ENCODE results near the gene SETD4. TPM values are rescaled to one million over a fixed set of nuclear protein-coding genes. Genes with fewer than 3 reads are reported as not detected.

Gene SETD4
- total and polyA plus RNA-seq, 2 of the 4 experiments (the other 2 are of a cell fraction): 9.5 to 11.4 TPM

- H3K27ac ChIP-seq (ENCODE audit: insufficient read depth, low read length): no peak overlapping the region
- H2BK15ac ChIP-seq (ENCODE audit: low read depth, low read length): no peak overlapping the region
- WGBS, 2 experiments (ENCODE audit: extremely low coverage in 2 of 2, insufficient read length in 1 of 2): no CpG with 5 or more reads among the region's 9 CpGs
- in situ Hi-C loops (cut with MboI; ENCODE audit: low sequenced_read_pairs): no loop called here
- H3K36me3 ChIP-seq (ENCODE audit: control insufficient read depth, insufficient read depth, low read length): no peaks in the 10 kb centered on the region
- H4K20me1 ChIP-seq (ENCODE audit: insufficient read depth, low read length): no peaks in the 10 kb centered on the region
- peaks cover 34% of the 10 kb centered on the region for H3K27me3 ChIP-seq (ENCODE audit: control insufficient read depth, insufficient read depth, low read length)
- no peak overlapping the region for H3K9ac ChIP-seq (ENCODE audit: low read depth, low read length)
- no peak overlapping the region for H2AK5ac ChIP-seq (ENCODE audit: low read depth, low read length)
- no peaks in the 10 kb centered on the region for H3K79me1 ChIP-seq (ENCODE audit: low read depth in 1 of 2, low read length in 2 of 2)
- no peak overlapping the region for H2AFZ ChIP-seq (replicated peaks; ENCODE audit: low read length, poor library complexity)
- H3K4ac ChIP-seq (ENCODE audit: low read depth, low read length): no peak overlapping the region
- no peak overlapping the region for H2BK5ac ChIP-seq (ENCODE audit: low read depth, low read length, poor library complexity, severe bottlenecking)
- H3K9me3 ChIP-seq (ENCODE audit: control insufficient read depth, insufficient read depth, low read length): no peaks in the 10 kb centered on the region
- no TSS peak for BruUV-seq (replicated peaks)
- H2BK20ac ChIP-seq (ENCODE audit: low read depth, low read length): no peak overlapping the region
- no peak overlapping the region for H2AK9ac ChIP-seq (replicated peaks; ENCODE audit: low read depth, low read length, poor library complexity)
- no peak overlapping the region for H3K18ac ChIP-seq (ENCODE audit: low read depth, low read length)
- no peak overlapping the region for H3K23ac ChIP-seq (ENCODE audit: low read depth, low read length)
- ChIA-PET POLR2A (ENCODE audit: unreplicated experiment) (interaction anchor here (0.6 kb wide), 1 partner anchor 51 kb away, joined by 6 read pairs; no protein-coding TSS in a partner anchor), CTCF (interaction anchor here (0.6 kb wide), 1 partner anchor 1487 kb away, joined by 6 read pairs; no protein-coding TSS in a partner anchor)
- no peak overlapping the region for H4K5ac ChIP-seq (ENCODE audit: low read depth, low read length)
- H3K4me1 ChIP-seq (ENCODE audit: control insufficient read depth, insufficient read depth, low read length): peaks cover 2% of the 10 kb centered on the region; the same call in 1 of the 2 replicates
- H2BK120ac ChIP-seq (ENCODE audit: low read depth, low read length): no peak overlapping the region
- intact Hi-C loops (cut with micrococcal nuclease): no loop called here
- no peak overlapping the region for H4K8ac ChIP-seq (ENCODE audit: low read depth in 2 of 2, low read length in 2 of 2)
- ATAC-seq (ENCODE audit: low read depth): no peak
- TF ChIP-seq MXI1 (IDR thresholded peaks at IDR 0.05; ENCODE audit: borderline replicate concordance, low read depth, low read length) (no peak), SMC3 (IDR thresholded peaks at IDR 0.05; ENCODE audit: low read depth, low read length) (no peak)
- H3K9me1 ChIP-seq (ENCODE audit: insufficient read depth, low read length): no peaks in the 10 kb centered on the region; the same call in 1 of the 2 replicates
- dilution Hi-C loops (cut with HindIII; ENCODE audit: low sequenced_read_pairs, unreplicated experiment): no loop called here
- H4K91ac ChIP-seq (ENCODE audit: insufficient read depth, low read depth, low read length): no peak overlapping the region
- H3K4me2 ChIP-seq (ENCODE audit: low read depth, low read length): no peak overlapping the region
- H3K56ac ChIP-seq (ENCODE audit: extremely low read depth, insufficient read depth, low read length): no peak overlapping the region
- DNase-seq: no peak
- no peak overlapping the region for H3K14ac ChIP-seq (replicated peaks; ENCODE audit: low read depth, low read length)
- no peak overlapping the region for H3K4me3 ChIP-seq (ENCODE audit: insufficient read depth, low read depth, low read length)
These were observed 69.7 kb downstream of the SETD4 start for GRCh38 chr21:35990609-35991008.

Measured in IMR-90 (cell line).